HG03432 (cell line): ENCODE data around the gene HNRNPA1.
A peak's percentile ranks its signal among the peaks of the same experiment; 100 is the strongest.
"Not testable (repeated sequence)": the region's sequence is repeated elsewhere in the genome, so short reads cannot be mapped to it uniquely, and the experiment has no call there.

Source experiments
- ATAC-seq: cut with Tn5 transposase; IDR thresholded peaks from one replicate; pipeline ENCODE4 v1.9.1; 2021; ENCODE audit warnings: mild to moderate bottlenecking, moderate library complexity; ENCODE audit not compliant: unreplicated experiment

HNRNPA1 gene

GRCh38 chr12:54296393-54297099 lies 16.0 kb downstream of the HNRNPA1 start:
- no peak for ATAC-seq

GRCh38 chr12:54298904-54299303 lies 18.4 kb downstream of the HNRNPA1 start:
- no peak for ATAC-seq

DNA sequence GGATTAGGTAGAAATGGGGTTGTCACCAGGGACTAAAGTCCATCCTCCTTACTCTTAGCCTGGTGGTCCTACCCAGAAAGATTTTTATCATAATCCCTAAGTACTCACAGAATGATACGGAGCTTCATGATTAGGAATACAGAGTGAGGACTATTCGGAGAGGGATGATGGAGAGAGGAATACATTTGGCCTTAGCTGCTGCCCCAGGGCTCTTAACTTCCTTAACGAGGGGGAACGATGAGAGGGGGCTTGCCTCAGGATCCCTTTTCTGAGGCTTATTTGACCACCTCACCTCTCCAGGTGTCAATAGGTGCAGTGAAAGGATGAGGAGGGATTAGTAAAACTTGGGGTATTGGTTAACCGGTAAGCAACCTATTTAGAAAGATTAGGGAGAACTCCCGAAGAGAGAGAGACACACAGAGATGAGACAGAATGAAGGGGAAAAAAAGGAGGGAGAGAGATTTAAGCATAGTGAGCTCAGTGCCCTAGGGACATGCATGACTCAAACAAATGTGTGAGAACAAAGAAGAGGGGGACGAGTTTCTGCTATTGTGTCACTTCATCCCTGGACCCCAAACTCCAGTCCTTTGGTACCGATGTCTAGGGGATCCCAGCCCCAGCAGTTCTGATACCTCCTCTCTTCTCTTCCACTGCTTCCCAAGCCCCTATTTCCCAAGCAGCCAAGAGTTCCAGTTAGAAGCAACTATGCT lies 19.1 kb downstream of the HNRNPA1 start:
- no peak for ATAC-seq

GRCh38 chr12:54300225-54300731 lies 19.8 kb downstream of the HNRNPA1 start:
- ATAC-seq = no peak

- ATAC-seq = no peak
Observed at GRCh38 chr12:54300732-54301427, 20.4 kb downstream of the HNRNPA1 start, which contains the start of gene NFE2. NFE2 (minus strand) TSS chr12:54301015; CDS start chr12:54295248, 5,767 bp downstream.

- ATAC-seq = no peak
Observed at GRCh38 chr12:54301428-54302048, 21.0 kb downstream of the HNRNPA1 start.

- no peak for ATAC-seq
Observed at GRCh38 chr12:54303640-54304039, 23.1 kb downstream of the HNRNPA1 start.

GRCh38 chr12:54304187-54304810 lies 23.8 kb downstream of the HNRNPA1 start:
- peak; percentile 52 for ATAC-seq

DNA sequence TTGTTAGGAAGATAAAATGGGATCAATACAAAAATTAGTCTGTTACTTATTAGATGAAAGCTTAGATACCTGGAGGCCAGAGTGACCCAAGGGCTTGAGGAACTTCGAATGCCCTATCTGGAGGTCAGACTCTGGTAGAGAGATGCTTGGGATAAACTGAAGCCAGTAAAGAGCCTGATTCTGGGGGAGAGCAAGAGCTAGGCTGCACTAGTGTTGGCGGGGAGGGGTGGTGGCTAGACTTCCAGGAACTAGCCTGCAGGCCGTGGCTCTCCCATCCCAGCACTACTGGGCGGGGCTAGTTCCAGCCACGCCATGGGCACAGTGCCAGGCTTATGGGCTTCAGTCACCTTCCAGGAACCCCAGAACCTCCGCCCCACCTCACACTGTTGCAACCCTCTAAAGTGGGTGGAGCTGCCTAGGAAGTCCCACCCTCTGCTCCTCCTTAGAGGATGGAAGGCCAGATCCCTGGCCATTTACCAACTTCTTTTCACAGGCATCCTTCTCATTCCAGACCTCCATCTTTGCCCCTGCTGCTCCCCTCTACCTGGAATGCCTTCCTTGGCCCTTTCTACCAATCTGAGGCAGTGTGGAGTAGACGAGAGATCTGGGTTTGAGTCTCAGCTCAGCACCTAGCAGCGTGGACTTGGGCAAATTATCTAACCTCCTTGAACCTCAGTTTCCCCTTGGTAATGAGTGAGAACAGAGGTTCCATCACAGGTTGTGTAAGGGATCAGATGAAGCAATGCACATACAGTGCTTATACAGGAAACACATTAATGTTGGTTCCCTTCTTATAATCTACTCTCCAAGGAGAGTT lies 26.6 kb downstream of the HNRNPA1 start:
- no peak for ATAC-seq

GRCh38 chr12:54311051-54311450 lies 30.5 kb downstream of the HNRNPA1 start:
- no peak for ATAC-seq

GRCh38 chr12:54312309-54312708 lies 31.8 kb downstream of the HNRNPA1 start:
- ATAC-seq = not testable (repeated sequence)

GRCh38 chr12:54321363-54321762 lies 40.8 kb downstream of the HNRNPA1 start:
- no peak for ATAC-seq

DNA sequence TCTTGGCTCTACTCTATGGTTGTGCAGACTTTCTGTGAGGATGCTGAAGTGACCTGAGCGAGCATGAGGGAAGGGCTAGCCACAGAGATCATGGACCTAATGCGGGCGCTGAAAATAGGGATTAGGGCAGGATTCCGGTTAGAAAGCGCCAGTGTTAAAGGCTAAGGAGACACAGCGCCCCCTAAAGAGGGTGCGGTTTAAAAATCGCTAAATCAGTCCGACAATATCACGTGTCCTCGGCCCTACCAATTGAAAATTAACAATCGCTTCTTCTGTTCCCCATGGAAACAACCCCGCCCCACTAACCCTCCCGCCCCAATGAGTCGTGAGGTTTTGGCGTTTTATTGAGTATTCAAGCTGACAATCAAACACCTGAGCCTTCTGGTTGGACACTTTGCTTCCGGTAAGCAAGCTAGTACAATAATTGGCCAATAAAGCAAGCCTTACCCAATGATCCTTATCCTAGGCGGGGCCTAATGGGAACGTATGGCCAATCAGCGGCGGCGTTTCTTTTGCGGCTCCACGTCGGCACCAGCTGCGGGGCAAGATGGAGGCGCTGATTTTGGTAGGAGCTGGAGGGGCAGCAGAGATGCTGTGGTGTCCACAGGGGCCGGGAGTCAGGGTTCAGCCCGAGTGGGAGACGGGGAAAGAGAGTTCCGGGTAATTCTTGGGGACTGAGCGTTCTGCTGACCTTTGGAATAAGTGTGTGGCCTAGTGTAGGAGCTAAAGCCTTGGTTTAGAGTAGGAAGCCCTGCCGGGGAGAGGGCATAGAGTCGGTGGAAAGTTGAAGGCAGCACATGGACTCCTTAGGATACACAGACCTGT lies 44.3 kb downstream of the HNRNPA1 start, which contains the start of gene COPZ1:
COPZ1 (plus strand) TSS at position 515 of the 825 bp plus-strand sequence; CDS start at position 548, 33 bp downstream.
- ATAC-seq = peak; percentile 99

GRCh38 chr12:54325442-54326109 lies 45.0 kb downstream of the HNRNPA1 start:
- ATAC-seq = not testable (repeated sequence)

- no peak for ATAC-seq
Observed at GRCh38 chr12:54328595-54329337, 48.2 kb downstream of the HNRNPA1 start.

- no peak for ATAC-seq
Observed at GRCh38 chr12:54329759-54330158, 49.2 kb downstream of the HNRNPA1 start.

GRCh38 chr12:54330442-54330841 lies 49.9 kb downstream of the HNRNPA1 start:
- no peak for ATAC-seq
